ENCODE data around the gene CSF3R.

The CSF3R gene

GRCh38 chr1:36482724-36483388 lies at the start of gene CSF3R:
CSF3R (minus strand) TSS chr1:36482913; CDS start chr1:36479496, 3,417 bp downstream.
- no peak for FAIRE-seq

GRCh38 chr1:36531833-36532232 lies 49.1 kb upstream of the CSF3R start:
- FAIRE-seq = no peak

- no peak for FAIRE-seq
Measured at GRCh38 chr1:36530791-36531190, 48.1 kb upstream of the CSF3R start.

GRCh38 chr1:36530261-36530660 lies 47.5 kb upstream of the CSF3R start:
- no peak for FAIRE-seq

GRCh38 chr1:36529769-36530260 lies 47.1 kb upstream of the CSF3R start:
- FAIRE-seq = no peak

GRCh38 chr1:36528361-36529349 lies 45.9 kb upstream of the CSF3R start:
- no peak for FAIRE-seq

GRCh38 chr1:36525166-36525565 lies 42.5 kb upstream of the CSF3R start:
- FAIRE-seq = no peak

GRCh38 chr1:36524359-36525062 lies 41.8 kb upstream of the CSF3R start:
- FAIRE-seq = no peak

- no peak for FAIRE-seq
Measured at GRCh38 chr1:36523850-36524249, 41.1 kb upstream of the CSF3R start.

GRCh38 chr1:36523230-36523495 lies 40.5 kb upstream of the CSF3R start:
- no peak for FAIRE-seq

- no peak for FAIRE-seq
Measured at GRCh38 chr1:36522461-36523229, 39.9 kb upstream of the CSF3R start.

GRCh38 chr1:36522021-36522420 lies 39.3 kb upstream of the CSF3R start:
- no peak for FAIRE-seq

GRCh38 chr1:36520771-36521420 lies 38.2 kb upstream of the CSF3R start:
- no peak for FAIRE-seq

GRCh38 chr1:36520056-36520455 lies 37.3 kb upstream of the CSF3R start:
- no peak for FAIRE-seq

GRCh38 chr1:36517011-36517771 lies 34.5 kb upstream of the CSF3R start:
- no peak for FAIRE-seq

- FAIRE-seq = no peak
Measured at GRCh38 chr1:36516372-36517010, 33.8 kb upstream of the CSF3R start.

GRCh38 chr1:36515315-36516138 lies 32.8 kb upstream of the CSF3R start:
- FAIRE-seq = no peak

GRCh38 chr1:36514501-36514900 lies 31.8 kb upstream of the CSF3R start:
- FAIRE-seq = no peak

- no peak for FAIRE-seq
Measured at GRCh38 chr1:36513676-36514473, 31.2 kb upstream of the CSF3R start.
